ENCODE measurements around the gene SLC25A33.

The SLC25A33 gene

DNA sequence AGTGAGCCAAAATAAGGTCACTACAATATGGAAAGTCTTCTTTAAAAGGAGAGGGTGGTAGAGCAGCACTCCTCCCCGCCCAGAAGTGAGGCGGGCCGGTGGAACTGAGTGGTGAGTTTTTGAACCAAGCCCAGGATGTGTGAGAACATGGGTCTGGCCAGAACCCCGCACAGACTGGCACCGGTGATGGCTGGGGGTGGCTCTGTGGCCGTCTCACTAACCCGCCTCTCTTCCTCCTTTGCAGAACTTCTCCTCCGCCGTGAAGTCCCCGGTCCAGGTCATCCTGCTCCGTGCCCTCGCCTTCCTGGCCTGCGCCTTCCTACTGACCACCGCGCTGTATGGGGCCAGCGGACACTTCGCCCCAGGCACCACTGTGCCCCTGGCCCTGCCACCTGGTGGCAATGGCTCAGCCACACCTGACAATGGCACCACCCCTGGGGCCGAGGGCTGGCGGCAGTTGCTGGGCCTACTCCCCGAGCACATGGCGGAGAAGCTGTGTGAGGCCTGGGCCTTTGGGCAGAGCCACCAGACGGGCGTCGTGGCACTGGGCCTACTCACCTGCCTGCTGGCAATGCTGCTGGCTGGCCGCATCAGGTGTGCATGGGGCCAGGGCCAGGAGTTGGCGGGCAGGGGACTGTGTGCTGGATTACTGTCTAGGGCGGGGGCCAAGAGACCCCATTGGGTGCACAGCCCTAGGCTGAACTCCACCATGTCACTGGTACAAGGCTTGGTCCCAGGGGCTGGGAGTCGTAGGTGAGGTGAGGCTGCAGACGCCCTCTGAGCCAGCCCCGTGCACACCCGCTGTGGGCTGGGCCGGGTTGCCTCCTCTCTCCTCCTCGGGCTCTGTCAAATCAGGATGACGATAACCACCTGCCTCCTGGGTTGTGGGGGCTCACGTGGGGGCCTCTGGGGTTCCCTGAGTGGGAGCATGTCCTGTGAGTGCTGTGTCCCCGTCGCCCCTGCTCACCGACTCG, 61.9 kb downstream of the SLC25A33 start:
- peaks cover 51% of the 10 kb centered on the region for H4K20me1 ChIP-seq (ENCODE audit: insufficient read depth, low read length)

DNA sequence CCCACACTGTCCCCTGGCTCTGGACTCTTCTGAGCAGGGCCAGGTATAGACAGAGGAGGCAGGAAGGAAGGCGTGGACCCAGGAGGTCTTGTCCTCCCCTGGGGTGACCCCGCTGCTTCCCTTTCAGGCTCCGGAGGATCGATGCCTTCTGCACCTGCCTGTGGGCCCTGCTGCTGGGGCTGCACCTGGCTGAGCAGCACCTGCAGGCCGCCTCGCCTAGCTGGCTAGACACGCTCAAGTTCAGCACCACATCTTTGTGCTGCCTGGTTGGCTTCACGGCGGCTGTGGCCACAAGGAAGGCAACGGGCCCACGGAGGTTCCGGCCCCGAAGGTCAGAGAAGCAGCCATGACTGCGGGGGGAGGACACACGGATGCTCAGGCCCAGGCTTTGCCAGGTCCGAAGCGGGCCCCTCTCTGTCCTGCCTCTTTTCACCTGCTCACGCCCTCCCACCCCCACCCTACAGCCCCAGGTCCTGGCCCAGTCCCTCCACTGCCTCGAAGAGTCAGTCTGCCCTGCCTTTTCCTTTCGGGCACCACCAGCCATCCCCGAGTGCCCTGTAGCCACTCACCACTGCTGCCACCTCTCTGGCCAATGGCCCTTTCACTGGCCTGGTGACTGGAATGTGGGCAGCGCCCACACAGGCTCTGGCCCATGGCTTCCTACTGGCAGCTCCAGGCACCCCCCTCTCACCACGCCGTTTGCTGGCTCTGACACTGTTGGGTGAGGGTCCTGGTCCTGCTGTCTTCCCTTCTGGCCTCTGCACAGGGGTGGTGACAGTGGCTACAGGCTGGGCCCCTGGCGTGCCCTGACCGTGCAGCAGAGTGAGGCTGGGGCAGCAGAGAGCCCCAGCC, 62.9 kb downstream of the SLC25A33 start:
- H3K4me1 ChIP-seq (ENCODE audit: insufficient read depth, low read length) = no peaks in the 10 kb centered on the region
- H3K9ac ChIP-seq (ENCODE audit: low read depth, low read length) = no peak overlapping the region
- no peak for ATAC-seq (ENCODE audit: insufficient read depth, low read depth)
- no peak overlapping the region for H2AFZ ChIP-seq (ENCODE audit: low read depth, low read length)
- peaks cover 92% of the 10 kb centered on the region for H3K36me3 ChIP-seq (ENCODE audit: insufficient read depth, low read length)
- H3K9me3 ChIP-seq (ENCODE audit: insufficient read depth, low read length, severe bottlenecking) = no peaks in the 10 kb centered on the region
- no peak overlapping the region for H3K27ac ChIP-seq (ENCODE audit: low read length)
- no peaks in the 10 kb centered on the region for H3K27me3 ChIP-seq (ENCODE audit: insufficient read depth, low read length, poor library complexity)
- H4K20me1 ChIP-seq (ENCODE audit: insufficient read depth, low read length) = peaks cover 45% of the 10 kb centered on the region
- no peak overlapping the region for H3K4me3 ChIP-seq (ENCODE audit: low read depth in 1 of 2, low read length in 2 of 2)
- TF ChIP-seq EZH2 (IDR thresholded peaks at IDR 0.05; ENCODE audit: borderline replicate concordance, low read depth, low read length, severe bottlenecking) (no peak), CTCF (IDR thresholded peaks at IDR 0.05; ENCODE audit: borderline replicate concordance, extremely low read depth, low read length, poor library complexity, severe bottlenecking) (no peak)
- no peak overlapping the region for H3K4me2 ChIP-seq (ENCODE audit: insufficient read depth, low read length)
- DNase-seq = no peak
- H3K79me2 ChIP-seq (ENCODE audit: insufficient read depth, low read length) = peaks cover 5% of the 10 kb centered on the region; the same call in 1 of the 2 replicates

More for the DNA sequence above, 61.9 kb downstream of the SLC25A33 start:
- Histone ChIP-seq H3K36me3 (ENCODE audit: insufficient read depth, low read length) (peaks cover 93% of the 10 kb centered on the region), H3K4me3 (ENCODE audit: low read depth in 1 of 2, low read length in 2 of 2) (no peak overlapping the region), H3K4me2 (ENCODE audit: insufficient read depth, low read length) (no peak overlapping the region), H3K79me2 (ENCODE audit: insufficient read depth, low read length) (peaks cover 15% of the 10 kb centered on the region; the same call in 1 of the 2 replicates), H3K9me3 (ENCODE audit: insufficient read depth, low read length, severe bottlenecking) (no peaks in the 10 kb centered on the region), H2AFZ (ENCODE audit: low read depth, low read length) (no peak overlapping the region), H3K27me3 (ENCODE audit: insufficient read depth, low read length, poor library complexity) (no peaks in the 10 kb centered on the region), H3K9ac (ENCODE audit: low read depth, low read length) (no peak overlapping the region), H3K4me1 (ENCODE audit: insufficient read depth, low read length) (no peaks in the 10 kb centered on the region), H3K27ac (ENCODE audit: low read length) (no peak overlapping the region)
- DNase-seq (no peak), ATAC-seq (ENCODE audit: insufficient read depth, low read depth) (no peak)
- TF ChIP-seq CTCF (IDR thresholded peaks at IDR 0.05; ENCODE audit: borderline replicate concordance, extremely low read depth, low read length, poor library complexity, severe bottlenecking) = no peak
- no peak for TF ChIP-seq EZH2 (IDR thresholded peaks at IDR 0.05; ENCODE audit: borderline replicate concordance, low read depth, low read length, severe bottlenecking)

DNA sequence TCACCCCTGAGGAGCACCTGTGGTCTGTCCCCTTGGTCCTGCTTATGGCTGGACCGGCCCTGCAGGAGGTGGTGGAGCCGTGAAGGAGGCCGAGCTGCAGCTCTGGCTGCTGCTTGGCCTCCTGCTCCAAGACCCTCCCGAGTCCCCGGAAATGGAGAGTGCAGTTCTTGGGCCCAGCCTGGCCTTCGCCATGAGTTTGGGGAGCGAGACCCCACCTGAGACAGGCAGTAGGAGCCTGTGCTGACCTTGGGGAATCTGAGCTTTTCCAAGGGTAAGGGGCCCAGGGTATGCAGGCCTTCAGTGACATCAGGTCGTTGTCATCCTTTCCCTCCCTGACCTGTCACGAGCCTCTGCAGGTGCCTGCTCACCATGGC, 63.5 kb downstream of the SLC25A33 start:
- DNase-seq = no peak
- Histone ChIP-seq H3K4me1 (ENCODE audit: insufficient read depth, low read length) (no peaks in the 10 kb centered on the region), H2AFZ (ENCODE audit: low read depth, low read length) (no peak overlapping the region), H3K36me3 (ENCODE audit: insufficient read depth, low read length) (peaks cover 92% of the 10 kb centered on the region), H3K79me2 (ENCODE audit: insufficient read depth, low read length) (no peaks in the 10 kb centered on the region; the same call in 1 of the 2 replicates), H3K27ac (ENCODE audit: low read length) (no peak overlapping the region), H3K9ac (ENCODE audit: low read depth, low read length) (no peak overlapping the region), H4K20me1 (ENCODE audit: insufficient read depth, low read length) (peaks cover 40% of the 10 kb centered on the region), H3K27me3 (ENCODE audit: insufficient read depth, low read length, poor library complexity) (no peaks in the 10 kb centered on the region), H3K4me2 (ENCODE audit: insufficient read depth, low read length) (no peak overlapping the region), H3K9me3 (ENCODE audit: insufficient read depth, low read length, severe bottlenecking) (no peaks in the 10 kb centered on the region), H3K4me3 (ENCODE audit: low read depth in 1 of 2, low read length in 2 of 2) (no peak overlapping the region)
- ATAC-seq (ENCODE audit: insufficient read depth, low read depth) = no peak
- TF ChIP-seq CTCF (IDR thresholded peaks at IDR 0.05; ENCODE audit: borderline replicate concordance, extremely low read depth, low read length, poor library complexity, severe bottlenecking) (no peak), EZH2 (IDR thresholded peaks at IDR 0.05; ENCODE audit: borderline replicate concordance, low read depth, low read length, severe bottlenecking) (no peak)

Data from DND-41 (cell line).